HG03439 (cell line): ENCODE results near the gene ZDHHC14.
"Not testable (repeated sequence)": the region's sequence is repeated elsewhere in the genome, so short reads cannot be mapped to it uniquely, and the experiment has no call there.

Experiments used
- ATAC-seq: cut with Tn5 transposase; IDR thresholded peaks from one replicate; pipeline ENCODE4 v1.9.1; 2021; ENCODE audit warnings: mild to moderate bottlenecking, moderate library complexity; ENCODE audit not compliant: unreplicated experiment

The ZDHHC14 gene

GRCh38 chr6:157402996-157403685, 22.2 kb downstream of the ZDHHC14 start:
- no peak for ATAC-seq

GRCh38 chr6:157403686-157404051, 22.7 kb downstream of the ZDHHC14 start:
- no peak for ATAC-seq

GRCh38 chr6:157405986-157406385, 25.0 kb downstream of the ZDHHC14 start:
- ATAC-seq = no peak

- no peak for ATAC-seq
Observed at GRCh38 chr6:157406661-157407060, 25.7 kb downstream of the ZDHHC14 start.

GRCh38 chr6:157407646-157408045, 26.7 kb downstream of the ZDHHC14 start:
- no peak for ATAC-seq

- not testable (repeated sequence) for ATAC-seq
Observed at GRCh38 chr6:157408427-157408826, 27.4 kb downstream of the ZDHHC14 start.

GRCh38 chr6:157410045-157410444, 29.1 kb downstream of the ZDHHC14 start:
- no peak for ATAC-seq

- no peak for ATAC-seq
Observed at GRCh38 chr6:157411368-157411767, 30.4 kb downstream of the ZDHHC14 start.

- ATAC-seq = no peak
Observed at GRCh38 chr6:157412791-157413190, 31.8 kb downstream of the ZDHHC14 start.

- ATAC-seq = no peak
Observed at GRCh38 chr6:157420497-157420896, 39.5 kb downstream of the ZDHHC14 start.

- no peak for ATAC-seq
Observed at GRCh38 chr6:157424491-157425020, 43.6 kb downstream of the ZDHHC14 start.

GRCh38 chr6:157427969-157428368, 47.0 kb downstream of the ZDHHC14 start:
- no peak for ATAC-seq

GRCh38 chr6:157428427-157429202, 47.6 kb downstream of the ZDHHC14 start:
- no peak for ATAC-seq

GRCh38 chr6:157429248-157429647, 48.3 kb downstream of the ZDHHC14 start:
- no peak for ATAC-seq

GRCh38 chr6:157430834-157431233, 49.8 kb downstream of the ZDHHC14 start:
- ATAC-seq = no peak

GRCh38 chr6:157432231-157432891, 51.4 kb downstream of the ZDHHC14 start:
- no peak for ATAC-seq

GRCh38 chr6:157432892-157433265, 51.9 kb downstream of the ZDHHC14 start:
- ATAC-seq = no peak

- ATAC-seq = no peak
Observed at GRCh38 chr6:157433678-157434081, 52.7 kb downstream of the ZDHHC14 start.

GRCh38 chr6:157434349-157435033, 53.5 kb downstream of the ZDHHC14 start:
- ATAC-seq = no peak

- no peak for ATAC-seq
Observed at GRCh38 chr6:157436219-157436943, 55.4 kb downstream of the ZDHHC14 start.
